HEK293 (cell line): ENCODE data around the gene ELAVL3.

Experiments used
- BCL11B ChIP-seq: fragments of 450-650 bp; formaldehyde crosslinking; IDR thresholded peaks from 2 replicates; pipeline ENCODE4 v1.5.1; 2016; ENCODE audit warnings: low read depth, missing biosample characterization, missing genetic modification characterization
- BCL6B ChIP-seq: fragments of 450-650 bp; formaldehyde crosslinking; IDR thresholded peaks from 2 replicates; pipeline ENCODE4 v1.5.1; 2017; ENCODE audit warnings: missing biosample characterization, missing genetic modification characterization
- GLI2 ChIP-seq: fragments of 450-650 bp; formaldehyde crosslinking; IDR thresholded peaks from 2 replicates; pipeline ENCODE4; 2017; ENCODE audit warnings: missing biosample characterization, missing genetic modification characterization, low read depth, borderline replicate concordance
- GLI4 ChIP-seq: fragments of 450-650 bp; formaldehyde crosslinking; IDR thresholded peaks from 2 replicates; pipeline ENCODE4 v1.5.1; 2016; ENCODE audit warnings: missing biosample characterization, missing genetic modification characterization
- INSM2 ChIP-seq: fragments of 450-650 bp; formaldehyde crosslinking; IDR thresholded peaks from 2 replicates; pipeline ENCODE4 v1.5.1; 2016; ENCODE audit warnings: missing biosample characterization, missing genetic modification characterization
- MZF1 ChIP-seq: fragments of 450-650 bp; formaldehyde crosslinking; IDR thresholded peaks from 2 replicates; pipeline ENCODE4 v1.5.1; 2017; ENCODE audit warnings: missing biosample characterization, missing genetic modification characterization, borderline replicate concordance
- PATZ1 ChIP-seq: fragments of 450-650 bp; formaldehyde crosslinking; IDR thresholded peaks from 2 replicates; pipeline ENCODE4 v1.5.1; 2016; ENCODE audit warnings: missing biosample characterization, missing genetic modification characterization
- PRDM2 ChIP-seq: fragments of 450-650 bp; formaldehyde crosslinking; IDR thresholded peaks from 2 replicates; pipeline ENCODE4 v1.5.1; 2016; ENCODE audit warnings: missing biosample characterization, missing genetic modification characterization, borderline replicate concordance
- YY2 ChIP-seq: fragments of 450-650 bp; formaldehyde crosslinking; IDR thresholded peaks from 2 replicates; pipeline ENCODE4 v1.5.1; 2016; ENCODE audit warnings: missing biosample characterization, missing genetic modification characterization
- ZBTB10 ChIP-seq: fragments of 450-650 bp; formaldehyde crosslinking; IDR thresholded peaks from 2 replicates; pipeline ENCODE4 v1.5.1; 2016; ENCODE audit warnings: missing biosample characterization, missing genetic modification characterization
- ZFP3 ChIP-seq: fragments of 450-650 bp; formaldehyde crosslinking; IDR thresholded peaks from 2 replicates; pipeline ENCODE4 v1.5.1; 2016; ENCODE audit warnings: low read depth, missing biosample characterization, missing genetic modification characterization
- ZFP69B ChIP-seq: fragments of 450-650 bp; formaldehyde crosslinking; IDR thresholded peaks from 2 replicates; pipeline ENCODE4 v1.5.1; 2016; ENCODE audit warnings: missing biosample characterization, missing genetic modification characterization
- ZIC2 ChIP-seq: fragments of 450-650 bp; formaldehyde crosslinking; IDR thresholded peaks from 2 replicates; pipeline ENCODE4 v1.5.1; 2016; ENCODE audit warnings: missing biosample characterization, missing genetic modification characterization
- ZNF155 ChIP-seq: fragments of 450-650 bp; formaldehyde crosslinking; IDR thresholded peaks from 2 replicates; pipeline ENCODE4 v1.5.1; 2016; ENCODE audit warnings: missing biosample characterization, missing genetic modification characterization
- ZNF157 ChIP-seq: fragments of 450-650 bp; formaldehyde crosslinking; IDR thresholded peaks from 2 replicates; pipeline ENCODE4 v1.5.1; 2016; ENCODE audit warnings: missing biosample characterization, missing genetic modification characterization
- ZNF169 ChIP-seq: fragments of 450-650 bp; formaldehyde crosslinking; IDR thresholded peaks from 2 replicates; pipeline ENCODE4 v1.5.1; 2016; ENCODE audit warnings: missing biosample characterization, missing genetic modification characterization
- ZNF214 ChIP-seq: fragments of 450-650 bp; formaldehyde crosslinking; IDR thresholded peaks from 2 replicates; pipeline ENCODE4 v1.5.1; 2017; ENCODE audit warnings: missing biosample characterization, mild to moderate bottlenecking, missing genetic modification characterization, borderline replicate concordance
- ZNF292 ChIP-seq: fragments of 450-650 bp; formaldehyde crosslinking; IDR thresholded peaks from 2 replicates; pipeline ENCODE4 v1.5.1; 2016; ENCODE audit warnings: low read depth, missing biosample characterization, missing genetic modification characterization, borderline replicate concordance
- ZNF473 ChIP-seq: fragments of 450-650 bp; formaldehyde crosslinking; IDR thresholded peaks from 2 replicates; pipeline ENCODE4 v1.5.1; 2017; ENCODE audit warnings: missing biosample characterization, missing genetic modification characterization
- ZNF548 ChIP-seq: fragments of 450-650 bp; formaldehyde crosslinking; IDR thresholded peaks from 2 replicates; pipeline ENCODE4 v1.5.1; 2016; ENCODE audit warnings: missing biosample characterization, missing genetic modification characterization
- ZNF571 ChIP-seq: fragments of 450-650 bp; formaldehyde crosslinking; IDR thresholded peaks from 2 replicates; pipeline ENCODE4 v1.5.0; 2017; ENCODE audit warnings: missing biosample characterization, missing genetic modification characterization
- ZNF600 ChIP-seq: fragments of 450-650 bp; formaldehyde crosslinking; IDR thresholded peaks from 2 replicates; pipeline ENCODE4 v1.5.1; 2016; ENCODE audit warnings: missing biosample characterization, missing genetic modification characterization
- ZNF623 ChIP-seq: fragments of 450-650 bp; formaldehyde crosslinking; IDR thresholded peaks from 2 replicates; pipeline ENCODE4 v1.5.1; 2016; ENCODE audit warnings: missing biosample characterization, missing genetic modification characterization
- ZNF707 ChIP-seq: fragments of 450-650 bp; formaldehyde crosslinking; IDR thresholded peaks from 2 replicates; pipeline ENCODE4 v1.5.1; 2016; ENCODE audit warnings: missing biosample characterization, missing genetic modification characterization
- ZNF768 ChIP-seq: fragments of 450-650 bp; formaldehyde crosslinking; IDR thresholded peaks from 2 replicates; pipeline ENCODE4 v1.5.1; 2018; ENCODE audit warnings: missing biosample characterization, mild to moderate bottlenecking, missing genetic modification characterization
- ZSCAN16 ChIP-seq: fragments of 450-650 bp; formaldehyde crosslinking; IDR thresholded peaks from 2 replicates; pipeline ENCODE4 v1.5.1; 2016; ENCODE audit warnings: missing biosample characterization, missing genetic modification characterization
- ZSCAN23 ChIP-seq: fragments of 450-650 bp; formaldehyde crosslinking; IDR thresholded peaks from 2 replicates; pipeline ENCODE4 v1.5.1; 2016; ENCODE audit warnings: missing biosample characterization, missing genetic modification characterization
- ZSCAN30 ChIP-seq: fragments of 450-650 bp; IDR thresholded peaks from 2 replicates; pipeline ENCODE4 v1.5.1; 2018; ENCODE audit warnings: missing biosample characterization, mild to moderate bottlenecking, missing genetic modification characterization, moderate library complexity

Gene ELAVL3

GRCh38 chr19:11505504-11506100 is 24.8 kb upstream of the ELAVL3 start, which contains the start of gene ZNF653 (continued):
- no peak for TF ChIP-seq ZIC2
- no peak for TF ChIP-seq ZNF768 (tag by site-specific recombination)
- TF ChIP-seq PRDM2, result no peak
- no peak for TF ChIP-seq PATZ1 (tag by site-specific recombination)
- TF ChIP-seq ZFP3 (tag by site-specific recombination), result no peak
- TF ChIP-seq BCL6B (tag by site-specific recombination), result no peak
- TF ChIP-seq ZNF571 (tag by site-specific recombination), result no peak
- no peak for TF ChIP-seq ZBTB10 (tag by site-specific recombination)
- TF ChIP-seq YY2 (tag by site-specific recombination), result no peak
- no peak for TF ChIP-seq ZNF157 (tag by site-specific recombination)
- TF ChIP-seq ZNF600 (tag by site-specific recombination), result no peak
- no peak for TF ChIP-seq GLI4 (tag by site-specific recombination)
- TF ChIP-seq ZNF473, result no peak
- TF ChIP-seq ZNF169, result no peak
- no peak for TF ChIP-seq BCL11B
- no peak for TF ChIP-seq ZNF548
- 0 out of 2 replicates have a peak, but pooled peaks have one; percentile 17 for TF ChIP-seq INSM2 (tag by site-specific recombination)
- no peak for TF ChIP-seq ZNF214 (tag by site-specific recombination)
- TF ChIP-seq GLI2 (tag by site-specific recombination), result no peak
- TF ChIP-seq ZNF155, result no peak
- TF ChIP-seq ZSCAN16 (tag by site-specific recombination), result no peak
- no peak for TF ChIP-seq ZNF292 (tag by site-specific recombination)
- no peak for TF ChIP-seq MZF1
- TF ChIP-seq ZSCAN23 (tag by site-specific recombination), result no peak
- no peak for TF ChIP-seq ZNF707 (tag by site-specific recombination)
- TF ChIP-seq ZFP69B, result no peak
- no peak for TF ChIP-seq ZNF623 (tag by site-specific recombination)
- 0 out of 2 replicates have a peak, but pooled peaks have one; percentile 4 for TF ChIP-seq ZSCAN30 (tag by site-specific recombination)
